Measurements from ENCODE around the gene ADAM10.

Gene ADAM10

DNA sequence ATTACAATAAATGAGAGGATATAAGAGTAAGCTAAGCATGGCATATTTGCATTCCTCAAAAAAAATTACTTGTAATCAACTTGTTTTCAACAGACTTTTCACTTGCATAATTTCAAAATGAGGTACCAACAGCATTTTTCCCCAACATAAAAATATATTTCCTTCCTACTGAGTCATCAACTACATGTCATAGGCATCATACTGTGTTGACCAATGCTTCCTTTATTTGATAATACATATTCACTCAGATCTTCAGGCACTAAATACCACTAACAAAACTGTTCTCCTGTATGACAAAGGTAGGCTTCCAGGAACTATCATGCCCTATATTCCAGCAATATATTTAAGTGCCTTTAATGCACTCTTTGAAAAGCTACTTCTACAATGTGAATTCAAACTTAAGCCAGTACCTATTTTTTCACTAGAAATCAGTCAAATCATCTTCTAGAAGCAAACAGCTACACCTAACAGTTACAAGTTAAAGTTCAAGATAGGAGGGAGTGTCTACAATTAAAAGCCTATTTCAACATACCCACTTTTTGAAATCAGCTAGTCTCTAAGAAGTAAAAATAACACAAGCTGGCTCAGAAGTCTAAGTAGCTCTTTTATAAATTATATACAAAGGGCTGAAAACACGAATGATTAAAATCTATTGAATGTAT lies 11.3 kb downstream of the ADAM10 start:
- TF ChIP-seq, protein P1, sequence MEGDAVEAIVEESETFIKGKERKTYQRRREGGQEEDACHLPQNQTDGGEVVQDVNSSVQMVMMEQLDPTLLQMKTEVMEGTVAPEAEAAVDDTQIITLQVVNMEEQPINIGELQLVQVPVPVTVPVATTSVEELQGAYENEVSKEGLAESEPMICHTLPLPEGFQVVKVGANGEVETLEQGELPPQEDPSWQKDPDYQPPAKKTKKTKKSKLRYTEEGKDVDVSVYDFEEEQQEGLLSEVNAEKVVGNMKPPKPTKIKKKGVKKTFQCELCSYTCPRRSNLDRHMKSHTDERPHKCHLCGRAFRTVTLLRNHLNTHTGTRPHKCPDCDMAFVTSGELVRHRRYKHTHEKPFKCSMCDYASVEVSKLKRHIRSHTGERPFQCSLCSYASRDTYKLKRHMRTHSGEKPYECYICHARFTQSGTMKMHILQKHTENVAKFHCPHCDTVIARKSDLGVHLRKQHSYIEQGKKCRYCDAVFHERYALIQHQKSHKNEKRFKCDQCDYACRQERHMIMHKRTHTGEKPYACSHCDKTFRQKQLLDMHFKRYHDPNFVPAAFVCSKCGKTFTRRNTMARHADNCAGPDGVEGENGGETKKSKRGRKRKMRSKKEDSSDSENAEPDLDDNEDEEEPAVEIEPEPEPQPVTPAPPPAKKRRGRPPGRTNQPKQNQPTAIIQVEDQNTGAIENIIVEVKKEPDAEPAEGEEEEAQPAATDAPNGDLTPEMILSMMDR (IDR thresholded peaks at IDR 0.05; ENCODE audit: low read depth, low read length), result no peak
- in situ Hi-C loops (cut with HindIII; ENCODE audit: low sequenced_read_pairs), result no loop called here
- H3K4me3 ChIP-seq (ENCODE audit: low read depth, low read length), result no peak overlapping the region
- peak; percentile 28 for DNase-seq (ENCODE audit: low read depth, low spot score)

DNA sequence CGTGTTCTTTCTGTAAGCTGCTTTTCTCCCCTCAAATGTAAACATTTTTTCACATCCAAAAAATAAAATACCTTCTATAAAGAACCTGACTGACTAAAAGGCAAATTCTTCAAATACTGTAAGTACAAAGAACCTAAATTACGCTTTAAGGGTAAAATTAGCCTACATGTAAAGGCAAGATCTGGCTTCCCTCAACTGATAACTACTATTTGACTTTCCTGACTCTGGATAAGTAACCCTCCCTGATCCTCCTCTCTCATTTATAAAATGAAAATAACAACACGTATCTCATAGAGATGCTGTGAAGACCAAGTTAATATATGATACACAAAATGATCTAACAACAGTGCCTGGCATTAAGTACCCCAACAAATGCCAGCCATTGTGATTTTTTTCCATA lies 12.2 kb downstream of the ADAM10 start:
- in situ Hi-C loops (cut with HindIII; ENCODE audit: low sequenced_read_pairs), result no loop called here
- DNase-seq (ENCODE audit: low read depth, low spot score), result no peak
- H3K4me3 ChIP-seq (ENCODE audit: low read depth, low read length), result no peak overlapping the region
- TF ChIP-seq, protein P1 (IDR thresholded peaks at IDR 0.05; ENCODE audit: low read depth, low read length), result no peak

GRCh38 chr15:58736018-58736643 lies 13.4 kb downstream of the ADAM10 start:
- no peak overlapping the region for H3K4me3 ChIP-seq (ENCODE audit: low read depth, low read length)
- no peak for DNase-seq (ENCODE audit: low read depth, low spot score)
- in situ Hi-C loops (cut with HindIII; ENCODE audit: low sequenced_read_pairs), result no loop called here
- TF ChIP-seq, protein P1 (IDR thresholded peaks at IDR 0.05; ENCODE audit: low read depth, low read length), result no peak

- in situ Hi-C loops (cut with HindIII; ENCODE audit: low sequenced_read_pairs), result no loop called here
- no peak for DNase-seq (ENCODE audit: low read depth, low spot score)
- H3K4me3 ChIP-seq (ENCODE audit: low read depth, low read length), result no peak overlapping the region
- TF ChIP-seq, protein P1 (IDR thresholded peaks at IDR 0.05; ENCODE audit: low read depth, low read length), result no peak
Observed at GRCh38 chr15:58734859-58735258, 14.6 kb downstream of the ADAM10 start.

GRCh38 chr15:58732625-58733363 lies 16.7 kb downstream of the ADAM10 start:
- TF ChIP-seq, protein P1 (IDR thresholded peaks at IDR 0.05; ENCODE audit: low read depth, low read length), result no peak
- in situ Hi-C loops (cut with HindIII; ENCODE audit: low sequenced_read_pairs), result no loop called here
- DNase-seq (ENCODE audit: low read depth, low spot score), result no peak
- H3K4me3 ChIP-seq (ENCODE audit: low read depth, low read length), result no peak overlapping the region

DNA sequence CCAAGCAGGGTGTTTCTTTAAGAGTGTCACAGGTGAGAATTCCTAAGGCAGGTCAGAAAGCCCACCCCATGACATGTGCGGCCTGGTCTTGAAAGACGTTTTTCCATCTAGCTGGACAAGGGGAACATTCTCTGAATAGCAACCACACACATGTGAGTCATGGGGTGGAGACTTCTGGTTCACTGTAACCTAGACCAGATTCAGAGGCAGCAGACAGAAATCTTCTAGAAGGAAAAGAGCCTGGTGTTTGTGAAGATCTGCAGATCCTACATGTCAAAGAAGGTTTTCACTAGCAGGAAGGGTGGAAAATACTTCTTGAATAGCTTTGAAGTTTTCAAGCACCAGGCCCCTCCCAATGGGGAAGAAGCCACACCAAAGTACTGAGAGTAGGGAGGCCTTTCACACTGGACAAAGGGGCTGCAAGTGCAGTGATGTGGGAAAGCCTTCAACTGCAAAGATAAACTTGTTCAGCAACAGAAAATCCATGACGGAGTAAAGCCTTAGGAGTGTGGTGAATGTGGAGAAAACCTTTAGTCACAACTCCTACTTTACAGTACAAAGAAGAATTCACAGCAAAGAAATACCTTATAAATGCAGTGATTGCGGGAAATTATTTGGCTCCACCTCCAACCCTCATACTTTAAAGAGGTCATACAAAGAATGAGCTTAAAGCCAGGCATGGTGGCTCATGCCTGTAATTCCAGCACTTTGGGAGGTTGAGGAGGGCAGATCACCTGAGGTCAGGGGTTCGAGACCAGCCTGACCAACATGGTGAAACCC lies 17.6 kb downstream of the ADAM10 start:
- H3K4me3 ChIP-seq (ENCODE audit: low read depth, low read length), result no peak overlapping the region
- in situ Hi-C loops (cut with HindIII; ENCODE audit: low sequenced_read_pairs), result no loop called here
- TF ChIP-seq, protein P1 (IDR thresholded peaks at IDR 0.05; ENCODE audit: low read depth, low read length), result no peak
- DNase-seq (ENCODE audit: low read depth, low spot score), result peak; percentile 74

Data from astrocyte of the spinal cord (primary cell).